K562 (cell line): ENCODE data around the gene KYAT1. TPM values are rescaled to one million over a fixed set of nuclear protein-coding genes. Genes with fewer than 3 reads are reported as not detected.
A peak's percentile ranks its signal among the peaks of the same experiment; 100 is the strongest.

Source experiments
- ASH1L ChIP-seq: fragments of 450-650 bp; IDR thresholded peaks from 2 replicates; pipeline ENCODE4 v1.6.1; 2018; ENCODE audit warnings: borderline replicate concordance, mild to moderate bottlenecking, low read depth; ENCODE audit not compliant: partially characterized antibody
- BMI1 ChIP-seq: fragments of 150-350 bp; IDR thresholded peaks from 2 replicates; pipeline ENCODE4 v1.6.1; 2014; ENCODE audit warnings: low read length
- CBX1 ChIP-seq: sonication (generic); IDR thresholded peaks from 2 replicates; pipeline ENCODE4 v1.6.1; 2016; ENCODE audit warnings: antibody characterized with exemption, low read depth, mild to moderate bottlenecking
- ELF2 ChIP-seq: fragments of 250-450 bp; sonication (Bioruptor Pico); IDR thresholded peaks from 2 replicates; pipeline ENCODE4 v1.5.0; 2021; ENCODE audit warnings: mild to moderate bottlenecking
- EWSR1 ChIP-seq: fragments of 450-650 bp; IDR thresholded peaks from 2 replicates; pipeline ENCODE4 v1.6.1; 2018; ENCODE audit warnings: borderline replicate concordance, mild to moderate bottlenecking, low read depth, moderate library complexity; ENCODE audit not compliant: partially characterized antibody
- FOXA3 ChIP-seq, 2 experiments: fragments of 450-650 bp in 1 of 2; sonication (generic) in 1 of 2; formaldehyde crosslinking; IDR thresholded peaks in 1 of 2; conservative IDR thresholded peaks in 1 of 2; 2 replicates each; pipeline versions ENCODE4 v1.4.0 to v1.8.0; 2020 to 2022; ENCODE audit warnings: mild to moderate bottlenecking in 2 of 2, missing genetic modification reagents in 1 of 2
- GABPB2 ChIP-seq: fragments of 250-450 bp; sonication (Bioruptor Pico); conservative IDR thresholded peaks from 2 replicates; pipeline ENCODE4 v1.5.1; 2021; ENCODE audit warnings: mild to moderate bottlenecking
- KHSRP ChIP-seq: fragments of 450-650 bp; IDR thresholded peaks from 2 replicates; pipeline ENCODE4 v1.6.1; 2017
- MTA2 ChIP-seq: fragments of 450-650 bp; IDR thresholded peaks from 2 replicates; pipeline ENCODE4 v1.6.1; 2016; ENCODE audit warnings: low read depth
- NCOA4 ChIP-seq: fragments of 450-650 bp; IDR thresholded peaks from 2 replicates; pipeline ENCODE4 v1.6.1; 2018; ENCODE audit warnings: mild to moderate bottlenecking; ENCODE audit not compliant: partially characterized antibody
- NELFE ChIP-seq: IDR thresholded peaks from 2 replicates; pipeline ENCODE4 v1.6.1; 2011; ENCODE audit warnings: mild to moderate bottlenecking; ENCODE audit not compliant: insufficient read depth, insufficient read length
- NR0B1 ChIP-seq: fragments of 450-650 bp; IDR thresholded peaks from one replicate; pipeline ENCODE4 v1.6.1; 2018; ENCODE audit warnings: mild to moderate bottlenecking, moderate library complexity; ENCODE audit not compliant: partially characterized antibody
- PATZ1 ChIP-seq: fragments of 250-450 bp; sonication (Bioruptor Pico); IDR thresholded peaks from 2 replicates; pipeline ENCODE4 v1.5.0; 2020; ENCODE audit warnings: mild to moderate bottlenecking, borderline replicate concordance
- RAD51 ChIP-seq: fragments of 450-650 bp; IDR thresholded peaks from 2 replicates; pipeline ENCODE4 v1.7.1; 2016; ENCODE audit warnings: low read depth, mild to moderate bottlenecking, borderline replicate concordance
- RBM39 ChIP-seq: fragments of 200-400 bp; formaldehyde crosslinking; optimal IDR thresholded peaks from 2 replicates; pipeline ENCODE3; 2018; ENCODE audit warnings: low read depth, low read length
- UBTF ChIP-seq, 2 experiments: IDR thresholded peaks; 2 replicates each; pipeline ENCODE4 v1.6.1; 2012; ENCODE audit warnings: improper control_type of control experiment in 2 of 2, low read depth in 2 of 2, low read length in 2 of 2, borderline replicate concordance in 1 of 2
- ZBTB17 ChIP-seq: fragments of 450-650 bp; formaldehyde crosslinking; IDR thresholded peaks from 2 replicates; pipeline ENCODE4 v1.4.0; 2020; ENCODE audit warnings: mild to moderate bottlenecking
- ZNF280A ChIP-seq: fragments of 450-650 bp; IDR thresholded peaks from 2 replicates; pipeline ENCODE4 v1.6.1; 2018; ENCODE audit warnings: mild to moderate bottlenecking, low read depth; ENCODE audit not compliant: partially characterized antibody
- ZNF311 ChIP-seq: fragments of 250-450 bp; sonication (Bioruptor Pico); IDR thresholded peaks from 2 replicates; pipeline ENCODE4 v1.4.0; 2020; ENCODE audit warnings: mild to moderate bottlenecking, moderate library complexity
- ZNF695 ChIP-seq: fragments of 450-650 bp; formaldehyde crosslinking; IDR thresholded peaks from 2 replicates; pipeline ENCODE4 v1.4.0; 2020; ENCODE audit warnings: mild to moderate bottlenecking, moderate library complexity
- polyA plus RNA-seq, 8 experiments: library from polyadenylated mRNA; depleted of rRNA in 4 of 8; stranded (reverse) in 5 of 8; unstranded in 3 of 8; fragments of >200 nt; fragmentation: Nextera tagmentation in 2 of 8; fragmentation: Illumina TruSeq in 1 of 8; extraction: Ambion mirVana in 2 of 8; extraction: Trizol in 1 of 8; gene quantifications; 2 replicates each; pipeline versions ENCODE4 v1.2.1 to v1.2.3, GENCODE V29; 2011 to 2014; ENCODE audit warnings: inconsistent platforms in 1 of 8, missing spikeins in 1 of 8
- total RNA-seq, 7 experiments: library from RNA; depleted of rRNA in 6 of 7; stranded (reverse); fragments of >200 nt in 6 of 7; fragmentation: Illumina TruSeq in 2 of 7; extraction: Trizol in 2 of 7; gene quantifications; 2 replicates each; pipeline versions ENCODE4 v1.2.1 to v1.2.3, GENCODE V29; 2011 to 2021; ENCODE audit warnings: low replicate concordance in 1 of 7

The KYAT1 gene
- total and polyA plus RNA-seq, 9 of the 15 experiments (the other 6 are each of a cell fraction or from before 2014, with no cell fraction given) = 6.4 to 16.8 (median 11.1) TPM

GRCh38 chr9:128818839-128819715, 62.7 kb downstream of the KYAT1 start (continued):
- TF ChIP-seq ZNF311 (CRISPR knock-in tag) (no peak), KHSRP (no peak), RBM39 (no peak), UBTF (IDR thresholded peaks at IDR 0.05; ENCODE audit: borderline replicate concordance in 1 of 2, low read depth in 2 of 2, low read length in 2 of 2) (0 out of 4 replicates have a peak, but pooled peaks of 1 of the 2 experiments have one; percentile 33), BMI1 (no peak), ZBTB17 (CRISPR knock-in tag) (no peak), CBX1 (0 out of 2 replicates have a peak, but pooled peaks have one; percentile 43), ASH1L (no peak), EWSR1 (no peak), NELFE (no peak), ZNF695 (0 out of 2 replicates have a peak, but pooled peaks have one; percentile 21), FOXA3 (CRISPR knock-in tag; conservative IDR thresholded peaks at IDR 0.05 in 1 of 2, IDR thresholded peaks at IDR 0.05 in 1 of 2) (peak in 1 of 2 experiments; percentile 72; a peak in 1 of 4 replicates), RAD51 (no peak), MTA2 (no peak), ELF2 (no peak), PATZ1 (CRISPR knock-in tag) (no peak), ZNF280A (no peak), NR0B1 (no peak), NCOA4 (no peak), GABPB2 (CRISPR knock-in tag) (no peak)
